Measurements from ENCODE around the gene FBL. TPM values are rescaled to one million over a fixed set of nuclear protein-coding genes. Genes with fewer than 3 reads are reported as not detected.

The FBL gene
- total RNA-seq, 2 experiments from 2014 or later = 901 to 905 TPM

DNA sequence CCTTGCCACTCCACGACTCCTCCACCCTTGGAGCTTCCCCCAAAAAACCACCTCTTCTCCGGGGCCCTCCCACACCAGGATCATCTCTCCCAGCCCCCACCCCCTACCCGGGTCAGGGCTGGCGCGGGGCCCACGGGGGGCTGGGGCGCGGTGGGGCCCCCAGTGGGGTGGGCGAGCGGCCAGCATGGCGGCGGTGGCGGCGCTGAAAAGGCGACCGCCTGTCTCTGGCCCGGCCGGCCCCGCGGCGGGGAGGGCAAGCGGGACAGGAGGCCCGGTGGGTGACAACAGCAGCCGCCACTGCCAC lies 13.1 kb downstream of the FBL start:
- POLR2A ChIA-PET = interaction anchor here (0.9 to 2.1 kb wide), 5 partner anchors 8 to 225 kb away, joined by 3 to 21 read pairs (median 5); partner anchors contain the start of gene FBL
- DNase-seq = no peak
- Mint-ChIP-seq H3K4me1 (ENCODE audit: low read depth) (peaks cover 35% of the 10 kb centered on the region), H3K9me3 (no peaks in the 10 kb centered on the region), H3K4me3 (peak overlapping the region; percentile 52), H3K27me3 (no peaks in the 10 kb centered on the region), H3K36me3 (ENCODE audit: low read depth) (peaks cover 71% of the 10 kb centered on the region), H3K27ac (peak overlapping the region; percentile 82)
- CTCF ChIA-PET = interaction anchor here (1.1 to 2.1 kb wide), 4 partner anchors 11 to 137 kb away, joined by 3 to 37 read pairs (median 6); partner anchors contain the start of genes FBL and PSMC4
- TF ChIP-seq CTCF (IDR thresholded peaks at IDR 0.05) = no peak
- no peak for ATAC-seq
- intact Hi-C loops (cut with micrococcal nuclease) = no loop called here

DNA sequence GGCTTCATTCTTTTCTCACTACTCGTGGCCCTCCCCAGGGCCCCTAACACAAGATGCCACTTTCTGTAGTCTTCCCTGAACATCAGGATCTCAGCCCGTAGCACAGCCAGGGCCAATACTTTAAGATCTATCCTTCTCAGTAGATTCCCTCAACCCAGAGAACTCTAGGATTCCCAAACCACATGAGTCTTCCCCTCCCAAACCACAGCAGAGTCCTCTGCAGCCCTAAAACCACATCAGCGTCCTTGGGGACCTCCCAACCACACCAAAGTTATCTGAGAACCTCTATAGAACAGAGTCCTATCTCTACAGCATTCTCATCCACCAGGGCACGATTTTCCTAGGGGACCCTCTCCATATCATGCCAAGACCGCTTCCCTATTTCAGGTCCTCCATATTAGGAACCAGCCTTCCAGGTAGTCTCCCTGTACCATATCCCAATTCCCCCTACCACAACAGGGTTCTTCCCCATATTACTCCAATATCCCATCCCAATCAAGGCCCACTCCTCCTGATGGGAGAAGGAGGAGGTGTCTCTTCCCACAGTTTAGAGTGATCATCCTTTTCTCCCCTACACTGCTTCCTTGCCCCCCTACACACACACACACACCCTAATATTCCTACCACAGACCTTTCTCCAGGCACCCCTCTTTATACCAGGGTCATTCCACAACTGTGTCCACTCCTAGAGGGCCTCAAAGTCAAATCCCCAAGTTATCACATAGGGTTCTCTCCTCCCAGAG lies 13.7 kb downstream of the FBL start:
- TF ChIP-seq CTCF (IDR thresholded peaks at IDR 0.05) = no peak
- POLR2A ChIA-PET = interaction anchor here (2.1 kb wide), 1 partner anchor 13 kb away, joined by 21 read pairs; the partner anchor contains the start of gene FBL

GRCh38 chr19:39831679-39832078 lies 14.5 kb downstream of the FBL start:
- DNase-seq (no peak), ATAC-seq (no peak)
- Mint-ChIP-seq H3K4me3 (peak overlapping the region; percentile 4), H3K36me3 (ENCODE audit: low read depth) (peaks cover 66% of the 10 kb centered on the region), H3K9me3 (no peaks in the 10 kb centered on the region), H3K27ac (peak overlapping the region; percentile 82), H3K27me3 (no peaks in the 10 kb centered on the region), H3K4me1 (ENCODE audit: low read depth) (peaks cover 32% of the 10 kb centered on the region)
- TF ChIP-seq CTCF (IDR thresholded peaks at IDR 0.05) = no peak
- ChIA-PET POLR2A (no interaction called here), CTCF (no interaction called here)
- intact Hi-C loops (cut with micrococcal nuclease) = no loop called here

More for the DNA sequence above, 13.7 kb downstream of the FBL start:
- peaks cover 72% of the 10 kb centered on the region for H3K36me3 Mint-ChIP-seq (ENCODE audit: low read depth)
- ATAC-seq = no peak
- H3K27ac Mint-ChIP-seq = peak overlapping the region; percentile 82
- CTCF ChIA-PET = interaction anchor here (1.1 to 2.1 kb wide), 2 partner anchors 12 to 31 kb away, joined by 3 to 37 read pairs; partner anchors contain the start of gene FBL
- peak overlapping the region; percentile 52 for H3K4me3 Mint-ChIP-seq
- no peaks in the 10 kb centered on the region for H3K9me3 Mint-ChIP-seq
- no peaks in the 10 kb centered on the region for H3K27me3 Mint-ChIP-seq
- intact Hi-C loops (cut with micrococcal nuclease) = no loop called here
- H3K4me1 Mint-ChIP-seq (ENCODE audit: low read depth) = peaks cover 35% of the 10 kb centered on the region
- DNase-seq = no peak

DNA sequence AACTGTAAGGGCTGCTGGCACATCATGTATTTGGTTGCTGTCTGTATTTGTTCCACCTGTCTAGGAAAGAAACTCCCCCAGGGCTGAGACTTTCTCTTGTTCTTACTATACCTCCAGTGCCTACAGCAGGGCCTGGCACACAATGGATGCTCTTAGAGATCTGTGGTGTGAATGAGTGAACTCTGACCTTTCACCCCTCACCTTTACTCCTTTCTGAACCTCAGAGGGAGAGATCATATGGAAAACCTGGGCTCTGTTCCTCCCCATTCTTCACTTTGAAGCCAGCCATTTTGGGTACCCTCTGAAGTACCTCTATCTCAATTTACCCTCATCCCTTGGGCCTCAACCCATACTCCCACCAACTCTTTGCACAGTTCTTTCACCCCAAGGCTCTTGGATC lies 15.3 kb downstream of the FBL start:
- no peaks in the 10 kb centered on the region for H3K9me3 Mint-ChIP-seq
- intact Hi-C loops (cut with micrococcal nuclease) = no loop called here
- no peak overlapping the region for H3K27ac Mint-ChIP-seq
- ChIA-PET POLR2A (no interaction called here), CTCF (no interaction called here)
- no peak overlapping the region for H3K4me3 Mint-ChIP-seq
- no peak for ATAC-seq
- no peaks in the 10 kb centered on the region for H3K27me3 Mint-ChIP-seq
- no peak for DNase-seq
- peaks cover 60% of the 10 kb centered on the region for H3K36me3 Mint-ChIP-seq (ENCODE audit: low read depth)
- no peak for TF ChIP-seq CTCF (IDR thresholded peaks at IDR 0.05)
- H3K4me1 Mint-ChIP-seq (ENCODE audit: low read depth) = peaks cover 32% of the 10 kb centered on the region

GRCh38 chr19:39830406-39830805 lies 15.8 kb downstream of the FBL start:
- ChIA-PET CTCF (no interaction called here), POLR2A (no interaction called here)
- peaks cover 32% of the 10 kb centered on the region for H3K4me1 Mint-ChIP-seq (ENCODE audit: low read depth)
- no peak overlapping the region for H3K27ac Mint-ChIP-seq
- no peaks in the 10 kb centered on the region for H3K27me3 Mint-ChIP-seq
- no peak overlapping the region for H3K4me3 Mint-ChIP-seq
- intact Hi-C loops (cut with micrococcal nuclease) = no loop called here
- no peak for TF ChIP-seq CTCF (IDR thresholded peaks at IDR 0.05)
- no peak for DNase-seq
- ATAC-seq = no peak
- peaks cover 58% of the 10 kb centered on the region for H3K36me3 Mint-ChIP-seq (ENCODE audit: low read depth)
- no peaks in the 10 kb centered on the region for H3K9me3 Mint-ChIP-seq
